ENCODE results near the gene SMIM28.
"Not testable (repeated sequence)": the region's sequence is repeated elsewhere in the genome, so short reads cannot be mapped to it uniquely, and the experiment has no call there.

Gene SMIM28

DNA sequence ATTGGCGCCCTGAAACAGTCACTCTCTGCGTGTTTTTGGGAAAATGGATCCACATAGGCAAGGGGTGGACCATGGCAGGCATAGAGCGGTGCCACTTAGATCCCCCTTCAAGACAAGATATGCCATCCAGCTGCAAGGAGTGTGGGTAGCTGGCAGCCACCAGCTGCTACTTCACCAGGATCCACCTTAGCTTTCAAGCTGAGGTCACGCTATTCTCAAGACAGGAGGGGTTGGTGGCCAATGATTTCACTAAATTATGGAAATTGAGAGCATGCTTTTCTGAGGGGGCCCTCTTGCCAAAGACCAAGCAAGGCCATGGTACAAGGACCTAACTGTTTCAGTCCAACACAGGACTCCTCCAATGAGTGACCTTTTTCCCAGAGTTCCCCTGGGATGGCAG is 42.7 kb downstream of the SMIM28 start:
- TF ChIP-seq, protein P1, sequence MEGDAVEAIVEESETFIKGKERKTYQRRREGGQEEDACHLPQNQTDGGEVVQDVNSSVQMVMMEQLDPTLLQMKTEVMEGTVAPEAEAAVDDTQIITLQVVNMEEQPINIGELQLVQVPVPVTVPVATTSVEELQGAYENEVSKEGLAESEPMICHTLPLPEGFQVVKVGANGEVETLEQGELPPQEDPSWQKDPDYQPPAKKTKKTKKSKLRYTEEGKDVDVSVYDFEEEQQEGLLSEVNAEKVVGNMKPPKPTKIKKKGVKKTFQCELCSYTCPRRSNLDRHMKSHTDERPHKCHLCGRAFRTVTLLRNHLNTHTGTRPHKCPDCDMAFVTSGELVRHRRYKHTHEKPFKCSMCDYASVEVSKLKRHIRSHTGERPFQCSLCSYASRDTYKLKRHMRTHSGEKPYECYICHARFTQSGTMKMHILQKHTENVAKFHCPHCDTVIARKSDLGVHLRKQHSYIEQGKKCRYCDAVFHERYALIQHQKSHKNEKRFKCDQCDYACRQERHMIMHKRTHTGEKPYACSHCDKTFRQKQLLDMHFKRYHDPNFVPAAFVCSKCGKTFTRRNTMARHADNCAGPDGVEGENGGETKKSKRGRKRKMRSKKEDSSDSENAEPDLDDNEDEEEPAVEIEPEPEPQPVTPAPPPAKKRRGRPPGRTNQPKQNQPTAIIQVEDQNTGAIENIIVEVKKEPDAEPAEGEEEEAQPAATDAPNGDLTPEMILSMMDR (IDR thresholded peaks at IDR 0.05; ENCODE audit: low read depth, low read length, missing control alignments), result no peak
- H3K4me3 ChIP-seq (replicated peaks; ENCODE audit: low read depth, low read length), result no peak overlapping the region
- no peak for DNase-seq (ENCODE audit: extremely low read depth, low read depth)

DNA sequence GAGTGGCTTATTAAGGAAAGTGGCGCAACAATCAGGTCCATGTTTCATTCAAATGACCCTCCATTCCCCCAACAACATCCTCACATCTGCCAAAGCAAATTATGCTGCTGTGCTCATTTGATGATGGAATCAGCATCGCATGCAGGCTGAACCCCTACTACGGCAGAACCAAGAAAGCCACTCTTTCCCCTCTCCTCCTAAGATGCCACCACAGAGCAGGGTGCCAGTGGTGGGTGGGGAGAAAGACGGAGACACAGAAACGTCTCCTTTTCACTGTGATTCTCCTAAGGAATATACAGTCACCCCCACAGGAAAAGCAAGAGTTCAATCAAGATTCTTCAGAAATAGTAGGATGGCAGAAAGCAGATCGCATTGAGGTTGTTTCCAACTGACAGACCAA is 43.4 kb downstream of the SMIM28 start:
- DNase-seq (ENCODE audit: extremely low read depth, low read depth), result no peak
- TF ChIP-seq, protein P1 (IDR thresholded peaks at IDR 0.05; ENCODE audit: low read depth, low read length, missing control alignments), result no peak
- no peak overlapping the region for H3K4me3 ChIP-seq (replicated peaks; ENCODE audit: low read depth, low read length)

DNA sequence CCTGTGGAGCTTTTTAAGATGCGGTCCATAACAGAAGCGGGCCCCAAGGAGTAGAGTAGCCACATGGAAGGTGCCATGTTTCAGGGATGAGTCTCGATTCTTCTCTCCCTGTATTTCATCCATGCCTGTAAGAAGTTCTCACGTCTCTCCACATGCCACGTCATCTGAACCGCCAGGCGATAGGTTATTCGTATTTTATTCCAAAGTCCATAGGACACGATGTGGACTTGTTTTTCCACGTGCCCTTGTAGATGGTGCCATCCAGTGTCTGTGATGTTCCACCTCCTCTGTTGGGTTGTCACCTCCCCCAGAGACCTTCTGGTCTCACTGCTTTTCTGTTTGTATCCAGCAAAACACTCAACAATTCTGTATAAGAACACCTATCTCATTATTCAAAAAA is 43.9 kb downstream of the SMIM28 start:
- TF ChIP-seq, protein P1 (IDR thresholded peaks at IDR 0.05; ENCODE audit: low read depth, low read length, missing control alignments), result no peak
- no peak overlapping the region for H3K4me3 ChIP-seq (replicated peaks; ENCODE audit: low read depth, low read length)
- DNase-seq (ENCODE audit: extremely low read depth, low read depth), result no peak

DNA sequence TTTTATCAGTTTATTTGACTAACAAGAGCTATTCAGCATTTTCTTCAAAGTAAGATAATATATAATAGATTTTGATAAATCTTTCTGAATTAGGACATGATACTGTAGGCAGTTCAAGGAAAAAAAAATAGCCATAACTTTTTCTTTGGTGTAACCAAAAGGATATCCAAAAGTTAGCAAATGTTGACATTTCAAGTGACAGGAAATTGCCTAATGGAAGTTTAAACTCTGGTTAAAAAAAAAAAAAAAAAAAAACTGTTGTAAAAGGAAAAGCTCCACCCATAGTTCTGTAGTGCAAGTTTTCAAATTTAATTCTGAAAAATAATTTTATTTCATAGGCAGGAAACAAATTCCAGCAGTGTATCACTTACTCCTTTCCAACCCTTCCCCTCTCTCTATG is 45.2 kb downstream of the SMIM28 start:
- no peak for DNase-seq (ENCODE audit: extremely low read depth, low read depth)
- TF ChIP-seq, protein P1 (IDR thresholded peaks at IDR 0.05; ENCODE audit: low read depth, low read length, missing control alignments), result no peak
- no peak overlapping the region for H3K4me3 ChIP-seq (replicated peaks; ENCODE audit: low read depth, low read length)

DNA sequence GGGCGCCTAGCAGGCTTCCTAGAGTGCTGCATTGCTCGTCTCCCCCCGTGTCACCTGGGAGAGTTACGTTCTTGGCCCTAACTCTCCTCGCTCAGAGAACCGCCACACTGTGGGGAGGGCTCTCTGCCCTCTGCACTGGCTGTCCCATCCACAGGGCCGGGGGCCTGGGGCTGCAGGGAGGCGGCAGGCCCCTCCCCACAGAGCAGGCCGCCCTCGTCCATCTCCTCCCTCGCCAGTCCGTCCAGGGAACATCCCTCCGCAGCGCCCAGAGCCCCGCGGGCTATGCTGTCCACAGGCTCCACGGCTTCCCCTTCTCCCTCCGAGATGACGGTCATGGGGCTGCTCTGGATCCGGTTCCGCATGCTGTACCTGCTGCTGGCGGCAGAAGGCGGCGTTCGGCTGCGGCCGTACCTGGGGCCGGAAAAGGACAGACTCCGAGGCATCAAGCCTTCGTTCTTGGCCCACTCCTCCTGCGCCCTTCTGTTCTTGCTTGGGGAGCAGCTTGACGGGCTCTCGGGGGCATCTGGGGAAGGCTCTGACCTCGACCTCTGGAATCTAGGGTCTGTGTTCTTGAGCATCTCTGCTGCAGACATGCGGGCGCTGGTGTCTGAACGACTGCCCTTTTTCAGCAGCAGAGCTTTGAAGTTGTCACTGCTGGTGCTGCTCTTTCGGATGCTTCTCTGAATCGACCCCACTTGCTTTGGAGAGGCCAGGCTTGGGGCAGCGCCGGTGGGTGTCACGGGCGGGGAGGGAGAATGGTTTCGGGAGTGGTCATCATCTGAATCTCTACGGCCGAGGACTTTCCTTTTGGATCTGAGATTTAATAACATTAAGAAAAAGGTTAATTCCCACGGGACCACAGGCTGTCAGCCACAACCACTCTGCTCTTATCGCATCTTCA is 46.5 kb downstream of the SMIM28 start:
- no peak overlapping the region for H3K4me3 ChIP-seq (replicated peaks; ENCODE audit: low read depth, low read length)
- TF ChIP-seq, protein P1 (IDR thresholded peaks at IDR 0.05; ENCODE audit: low read depth, low read length, missing control alignments), result no peak
- DNase-seq (ENCODE audit: extremely low read depth, low read depth), result no peak

DNA sequence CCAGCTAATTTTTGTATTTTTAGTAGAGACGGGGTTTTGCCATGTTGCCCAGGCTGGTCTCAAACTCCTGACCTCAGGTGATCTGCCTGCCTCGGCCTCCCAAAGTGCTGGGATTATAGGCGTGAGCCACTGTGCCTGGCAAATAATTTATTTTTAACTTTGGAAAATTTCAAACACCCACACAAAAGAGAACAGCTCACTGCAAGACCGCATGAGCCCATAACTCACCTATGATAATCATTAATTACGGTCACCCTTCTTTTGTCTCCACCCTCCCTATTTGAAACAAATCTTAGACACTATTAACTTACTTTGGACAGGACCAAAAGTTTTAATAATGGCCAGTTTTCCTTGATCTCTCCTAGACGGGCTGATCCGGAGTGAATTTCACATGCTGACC is 47.6 kb downstream of the SMIM28 start:
- H3K4me3 ChIP-seq (replicated peaks; ENCODE audit: low read depth, low read length); DNase-seq (ENCODE audit: extremely low read depth, low read depth): not testable (repeated sequence)

DNA sequence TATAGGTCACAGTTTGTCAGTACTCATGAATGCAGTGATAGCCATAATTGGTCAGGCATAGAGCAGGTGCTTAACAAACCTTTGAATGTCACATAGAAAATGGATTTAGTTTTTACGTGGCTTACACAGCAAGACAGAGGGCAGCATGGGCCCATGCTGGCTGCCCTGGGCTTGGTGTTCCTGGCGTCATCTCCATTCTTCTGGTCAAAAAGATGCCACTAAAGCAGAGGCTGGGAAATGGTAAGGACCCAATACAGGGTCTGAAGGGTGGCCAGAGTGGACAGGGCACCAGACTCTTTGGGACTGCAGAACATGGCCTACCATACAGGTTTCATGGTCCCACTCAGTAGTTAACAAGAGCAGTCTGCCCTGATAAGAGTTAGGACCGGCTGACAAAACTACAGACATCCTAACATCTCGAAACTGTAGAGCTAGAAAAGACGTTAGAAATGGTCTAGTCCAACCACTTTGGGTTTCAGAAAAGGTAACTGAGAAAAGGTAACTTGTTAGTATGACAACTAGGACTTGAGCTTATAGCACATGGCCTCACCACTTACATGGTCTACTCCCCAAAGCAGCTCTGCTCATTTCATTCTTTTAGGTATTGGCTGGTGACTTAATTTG is 48.9 kb downstream of the SMIM28 start:
- no peak overlapping the region for H3K4me3 ChIP-seq (replicated peaks; ENCODE audit: low read depth, low read length)
- TF ChIP-seq, protein P1 (IDR thresholded peaks at IDR 0.05; ENCODE audit: low read depth, low read length, missing control alignments), result no peak
- DNase-seq (ENCODE audit: extremely low read depth, low read depth), result no peak
